Astrocyte of the hippocampus (primary cell): ENCODE measurements around the gene ARID4B.
"Not testable (repeated sequence)": the region's sequence is repeated elsewhere in the genome, so short reads cannot be mapped to it uniquely, and the experiment has no call there.

ENCODE experiments used
- DNase-seq: peaks from one replicate; pipeline ENCODE4 v3.0.0; 2011; ENCODE audit warnings: low read depth, low spot score

ARID4B gene

GRCh38 chr1:235329139-235329902 lies 1.3 kb upstream of the ARID4B start:
- DNase-seq = peak; percentile 75

- DNase-seq = peak; percentile 99
Measured at GRCh38 chr1:235328271-235329138, 526 bp upstream of the ARID4B start, which contains the start of gene GGPS1. GGPS1 (plus strand) TSS chr1:235328570; CDS start chr1:235335265, 6,695 bp downstream.

- DNase-seq = peak; percentile 63
Measured at GRCh38 chr1:235326719-235327558, 1.0 kb downstream of the ARID4B start.

- DNase-seq = no peak
Measured at GRCh38 chr1:235325854-235326253, 2.1 kb downstream of the ARID4B start.

GRCh38 chr1:235325139-235325538 lies 2.8 kb downstream of the ARID4B start:
- no peak for DNase-seq

GRCh38 chr1:235324296-235324695 lies 3.7 kb downstream of the ARID4B start:
- DNase-seq = no peak

DNA sequence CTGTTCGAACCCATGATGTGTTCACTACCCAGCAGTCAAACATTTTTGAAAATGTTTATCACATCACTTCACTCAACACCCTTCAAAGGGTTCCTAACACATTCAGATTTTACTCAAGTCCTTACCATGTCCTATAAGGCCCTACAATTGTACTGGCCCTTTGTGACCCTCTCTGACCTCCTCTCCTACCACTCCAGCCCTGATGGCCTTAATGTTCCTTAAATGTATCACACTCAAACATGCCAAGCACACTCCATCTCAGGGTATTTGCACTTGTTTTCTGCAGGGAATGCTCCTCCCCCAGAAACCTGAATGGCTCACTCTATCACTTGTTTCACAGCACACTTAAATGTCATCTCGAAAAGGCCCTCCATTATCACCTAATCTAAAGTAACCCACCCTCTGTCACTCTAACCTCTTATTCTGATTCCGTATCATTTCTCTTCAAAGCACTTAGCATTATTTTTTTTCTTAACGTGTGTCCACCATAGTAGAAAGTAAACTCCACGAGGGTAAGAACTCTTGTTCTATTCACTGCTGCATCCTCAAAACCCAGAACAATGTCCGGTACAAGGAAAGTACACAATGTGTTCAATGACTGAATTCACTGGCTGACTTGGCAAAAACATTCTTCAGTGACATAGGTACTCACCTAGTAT lies 7.3 kb downstream of the ARID4B start:
- DNase-seq = no peak

DNA sequence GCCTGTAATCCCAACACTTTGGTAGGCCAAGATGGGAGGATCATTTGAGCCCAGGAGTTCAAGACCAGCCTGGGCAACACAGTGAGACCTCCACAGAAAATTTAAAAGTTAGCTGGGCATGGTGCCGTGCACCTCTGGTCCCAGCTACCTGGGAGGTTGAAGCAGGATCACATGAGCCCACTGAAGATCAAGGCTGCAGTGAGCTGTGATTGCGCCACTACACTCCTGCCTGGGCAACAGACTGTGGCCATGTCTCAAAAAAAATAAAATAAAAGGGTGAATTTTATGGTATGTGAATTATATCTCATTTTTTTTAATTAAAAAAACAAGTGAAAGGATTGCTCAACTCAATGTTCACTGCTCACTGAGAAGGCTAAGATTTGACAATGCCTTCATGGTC lies 8.7 kb downstream of the ARID4B start:
- DNase-seq = no peak

- no peak for DNase-seq
Measured at GRCh38 chr1:235317168-235317567, 10.8 kb downstream of the ARID4B start.

DNA sequence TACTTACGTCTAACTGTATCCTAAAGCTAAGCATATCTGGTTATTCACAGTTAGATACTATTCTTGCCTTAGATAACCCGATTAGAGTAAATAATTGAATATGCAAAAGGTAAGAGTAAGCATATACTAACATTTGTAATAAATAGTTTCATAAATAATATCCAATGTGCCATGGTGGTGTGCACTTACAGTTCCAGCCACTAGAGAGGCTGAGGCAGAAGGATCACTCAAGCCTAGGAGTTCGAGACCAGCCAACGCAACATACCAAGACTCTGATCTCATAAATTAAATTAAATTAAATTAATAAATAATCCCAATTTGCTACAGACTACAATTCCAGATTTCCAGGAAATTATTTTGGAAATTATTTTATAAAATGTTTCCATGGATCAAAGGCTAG lies 12.2 kb downstream of the ARID4B start:
- no peak for DNase-seq

DNA sequence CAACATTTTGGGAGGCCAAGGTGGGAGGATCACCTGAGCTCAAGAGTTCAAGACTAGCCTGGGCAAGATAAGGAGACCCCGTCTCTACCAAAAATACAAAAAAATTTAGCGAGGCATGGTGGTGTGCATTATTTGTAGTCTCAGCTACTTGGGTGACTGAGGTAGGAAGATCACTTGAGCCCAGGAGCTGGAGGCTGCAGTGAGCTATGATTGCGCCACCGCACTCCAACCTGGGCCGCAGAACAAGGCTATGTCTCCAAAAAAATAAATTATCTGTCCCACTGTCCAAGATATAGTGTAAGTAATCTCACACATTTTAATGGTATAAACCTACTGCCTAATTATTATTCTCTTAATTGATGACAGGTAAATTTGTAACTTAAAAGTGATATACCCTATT lies 12.8 kb downstream of the ARID4B start:
- no peak for DNase-seq

GRCh38 chr1:235313931-235314678 lies 13.9 kb downstream of the ARID4B start:
- no peak for DNase-seq

- no peak for DNase-seq
Measured at GRCh38 chr1:235313262-235313661, 14.7 kb downstream of the ARID4B start.

DNA sequence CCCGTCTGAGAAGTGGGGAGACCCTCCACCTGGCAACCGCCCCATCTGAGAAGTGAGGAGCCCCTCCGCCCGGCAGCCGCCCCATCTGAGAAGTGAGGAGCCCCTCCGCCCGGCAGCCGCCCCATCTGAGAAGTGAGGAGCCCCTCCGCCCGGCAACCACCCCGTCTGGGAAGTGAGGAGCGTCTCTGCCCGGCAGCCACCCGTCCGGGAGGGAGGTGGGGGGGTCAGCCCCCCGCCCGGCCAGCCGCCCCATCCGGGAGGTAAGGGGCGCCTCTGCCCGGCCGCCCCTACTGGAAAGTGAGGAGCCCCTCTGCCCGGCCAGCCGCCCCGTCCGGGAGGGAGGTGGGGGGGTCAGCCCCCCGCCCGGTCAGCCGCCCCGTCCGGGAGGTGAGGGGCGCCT lies 18.8 kb downstream of the ARID4B start:
- DNase-seq = not testable (repeated sequence)

DNA sequence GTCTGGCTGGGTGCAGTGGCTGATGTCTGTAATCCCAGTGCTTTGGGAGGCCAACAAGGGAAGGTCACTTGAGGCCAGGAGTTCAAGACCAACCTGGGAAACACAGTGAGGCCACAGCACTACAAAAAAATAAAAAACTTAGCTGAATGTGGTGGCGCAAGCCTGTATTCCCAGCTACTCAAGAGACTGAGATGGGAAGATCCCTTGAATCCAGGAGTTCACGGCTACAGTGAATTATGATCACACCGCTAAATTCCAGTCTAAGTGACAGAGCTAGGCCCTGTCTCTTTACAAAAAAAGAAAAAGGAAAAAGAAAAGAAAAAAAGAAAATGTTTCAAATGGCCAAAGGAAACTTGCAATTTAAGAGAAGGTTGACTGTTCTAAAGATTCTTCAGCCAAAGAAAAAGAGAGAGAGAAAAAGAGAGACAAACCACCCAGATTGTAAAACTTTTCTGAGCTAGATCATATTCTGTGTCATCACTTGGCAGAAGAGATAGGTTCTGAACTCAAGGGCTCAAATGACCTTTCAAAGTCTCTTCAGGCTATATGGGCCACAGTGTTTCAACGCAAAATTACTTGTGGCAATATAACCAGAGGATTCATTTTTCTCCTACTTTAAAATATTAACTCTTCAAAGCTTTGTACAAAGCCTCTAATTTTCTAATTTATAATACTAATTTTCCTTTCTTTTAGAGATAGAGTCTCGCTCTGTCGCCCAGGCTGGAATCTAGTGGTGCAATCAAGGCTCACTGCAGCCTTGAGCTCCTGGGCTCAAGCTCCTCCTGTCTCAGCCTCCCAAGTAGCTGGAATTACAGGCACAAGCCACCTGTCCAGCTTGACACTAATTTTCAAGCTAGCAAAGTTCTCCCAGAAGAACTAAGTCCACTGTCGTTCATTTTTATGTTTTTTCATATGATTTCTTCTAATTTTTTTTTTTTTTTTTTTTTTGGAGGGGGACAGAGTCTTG lies 20.5 kb downstream of the ARID4B start:
- no peak for DNase-seq

- no peak for DNase-seq
Measured at GRCh38 chr1:235304549-235305451, 23.2 kb downstream of the ARID4B start.

DNA sequence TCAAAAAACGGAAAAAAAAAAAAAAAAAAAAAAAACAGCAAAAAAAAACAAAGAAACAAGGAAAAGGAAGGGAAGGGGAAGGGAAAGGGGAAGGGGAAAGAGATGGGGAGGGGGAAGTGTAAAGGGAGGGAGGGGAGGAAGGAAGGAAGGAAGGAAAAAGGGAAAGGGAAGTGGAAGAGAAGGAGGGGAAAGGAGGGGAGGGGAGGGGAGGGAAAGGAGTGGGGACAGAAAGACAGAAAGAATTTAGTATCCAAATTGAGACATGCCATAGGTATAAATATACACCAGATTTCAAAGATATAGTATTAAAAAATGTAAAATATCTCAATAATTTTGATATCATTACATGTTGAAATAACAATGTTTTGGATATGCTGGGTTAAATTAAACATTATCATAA lies 25.8 kb downstream of the ARID4B start:
- DNase-seq = no peak

DNA sequence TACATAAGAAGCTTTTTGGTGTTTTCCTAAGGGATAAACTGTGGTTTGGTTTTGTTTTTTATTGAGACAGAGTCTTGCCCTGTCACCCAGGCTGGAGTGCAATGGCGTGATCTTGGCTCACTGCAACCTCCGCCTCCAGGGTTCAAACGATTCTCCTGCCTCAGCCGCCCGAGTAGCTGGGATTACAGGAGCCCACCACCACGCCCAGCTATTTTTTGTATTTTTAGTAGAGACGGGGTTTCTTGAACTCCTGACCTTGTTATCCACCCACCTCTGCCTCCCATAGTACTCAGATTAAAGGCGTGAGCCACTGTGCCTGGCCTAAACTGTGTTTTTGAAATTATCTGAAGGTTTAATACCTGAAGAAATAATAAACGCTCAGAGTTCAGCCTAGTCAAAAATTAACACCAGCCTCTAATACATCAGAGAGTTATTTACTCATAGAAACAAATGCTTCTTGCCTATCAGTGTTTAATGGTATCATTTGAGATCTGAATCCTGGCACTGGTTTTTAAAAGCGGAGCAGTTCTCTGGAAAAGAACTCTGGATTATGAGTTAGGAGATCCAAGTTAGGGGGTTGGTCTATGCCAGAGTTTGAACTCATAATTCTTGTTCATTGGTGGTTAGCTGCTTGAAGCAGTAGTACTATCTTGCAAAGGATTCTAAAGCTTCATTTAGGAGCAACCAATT lies 28.7 kb downstream of the ARID4B start:
- DNase-seq = no peak
